SK-N-SH treated with all-trans-retinoic acid at 6 μM for 48 hours (cell line): ENCODE results near the gene MTA3.

Experiments used
- ATAC-seq: fragments of 200-7000 bp; cut with Tn5 transposase; 3 replicates; pipeline ENCODE4 v1.9.1; 2020; ENCODE audit warnings: mild to moderate bottlenecking, moderate library complexity
- ARNTL ChIP-seq: fragments of 450-650 bp; formaldehyde crosslinking; IDR thresholded peaks from 2 replicates; pipeline ENCODE4 v1.5.0; 2020; ENCODE audit warnings: low read depth, mild to moderate bottlenecking, moderate library complexity, borderline replicate concordance
- BACH2 ChIP-seq: fragments of 250-450 bp; sonication (Bioruptor Pico); IDR thresholded peaks from 2 replicates; pipeline ENCODE4 v1.9.0; 2021; ENCODE audit warnings: mild to moderate bottlenecking, borderline replicate concordance
- CSDC2 ChIP-seq: fragments of 250-450 bp; sonication (Bioruptor Pico); IDR thresholded peaks from 2 replicates; pipeline ENCODE4 v1.5.0; 2020; ENCODE audit warnings: mild to moderate bottlenecking, moderate library complexity
- ESRRG ChIP-seq: fragments of 250-450 bp; sonication (Bioruptor Pico); IDR thresholded peaks from 2 replicates; pipeline ENCODE4 v1.6.1; 2021; ENCODE audit warnings: mild to moderate bottlenecking
- GLIS3 ChIP-seq: fragments of 250-450 bp; sonication (Bioruptor Pico); IDR thresholded peaks from 2 replicates; pipeline ENCODE4 v1.5.0; 2020; ENCODE audit warnings: mild to moderate bottlenecking, moderate library complexity
- ISL1 ChIP-seq: fragments of 250-450 bp; sonication (Bioruptor Pico); IDR thresholded peaks from 2 replicates; pipeline ENCODE4 v2.1.2; 2022; ENCODE audit warnings: mild to moderate bottlenecking, moderate library complexity
- OSR1 ChIP-seq: fragments of 250-450 bp; sonication (Bioruptor Pico); IDR thresholded peaks from 2 replicates; pipeline ENCODE4 v1.8.0; 2022; ENCODE audit warnings: moderate library complexity, mild to moderate bottlenecking, inconsistent platforms
- PATZ1 ChIP-seq: fragments of 250-450 bp; sonication (Bioruptor Pico); IDR thresholded peaks from 2 replicates; pipeline ENCODE4 v1.8.0; 2020; ENCODE audit warnings: mild to moderate bottlenecking, moderate library complexity, borderline replicate concordance
- RARB ChIP-seq: fragments of 250-450 bp; sonication (Bioruptor Pico); IDR thresholded peaks from 2 replicates; pipeline ENCODE4 v1.8.0; 2021; ENCODE audit warnings: mild to moderate bottlenecking, moderate library complexity
- SNAI2 ChIP-seq: fragments of 250-450 bp; sonication (Bioruptor Pico); IDR thresholded peaks from 2 replicates; pipeline ENCODE4 v1.5.0; 2020; ENCODE audit warnings: mild to moderate bottlenecking, moderate library complexity
- TCF4 ChIP-seq: fragments of 250-450 bp; sonication (Bioruptor Pico); IDR thresholded peaks from 2 replicates; pipeline ENCODE4 v1.8.0; 2021; ENCODE audit warnings: mild to moderate bottlenecking, moderate library complexity, borderline replicate concordance
- TOX ChIP-seq: fragments of 250-450 bp; sonication (Bioruptor Pico); IDR thresholded peaks from 2 replicates; pipeline ENCODE4 v1.8.0; 2021; ENCODE audit warnings: mild to moderate bottlenecking, moderate library complexity, borderline replicate concordance
- TSHZ2 ChIP-seq: fragments of 250-450 bp; sonication (Bioruptor Pico); IDR thresholded peaks from 2 replicates; pipeline ENCODE4 v1.5.0; 2020; ENCODE audit warnings: mild to moderate bottlenecking, moderate library complexity
- ZC3H10 ChIP-seq: fragments of 250-450 bp; sonication (Bioruptor Pico); IDR thresholded peaks from 2 replicates; pipeline ENCODE4 v1.5.1; 2021; ENCODE audit warnings: mild to moderate bottlenecking, moderate library complexity
- ZFP3 ChIP-seq: fragments of 250-450 bp; sonication (Bioruptor Pico); IDR thresholded peaks from 2 replicates; pipeline ENCODE4 v1.5.0; 2020; ENCODE audit warnings: mild to moderate bottlenecking, moderate library complexity
- ZFP30 ChIP-seq: fragments of 450-650 bp; formaldehyde crosslinking; IDR thresholded peaks from 2 replicates; pipeline ENCODE4 v1.5.0; 2022; ENCODE audit warnings: mild to moderate bottlenecking, moderate library complexity
- ZNF565 ChIP-seq: fragments of 450-650 bp; formaldehyde crosslinking; conservative IDR thresholded peaks from 2 replicates; pipeline ENCODE4 v1.5.0; 2020; ENCODE audit warnings: low read depth, mild to moderate bottlenecking, moderate library complexity
- ZNF8 ChIP-seq: fragments of 450-650 bp; formaldehyde crosslinking; IDR thresholded peaks from 2 replicates; pipeline ENCODE4 v1.5.0; 2020; ENCODE audit warnings: mild to moderate bottlenecking, moderate library complexity
- TF ChIP-seq, protein P1 (sequence below): fragments of 250-450 bp; sonication (Bioruptor Pico); IDR thresholded peaks from 2 replicates; pipeline ENCODE4 v1.5.1; 2021; ENCODE audit warnings: mild to moderate bottlenecking, moderate library complexity
- TF ChIP-seq, protein P2 (sequence below): fragments of 250-450 bp; sonication (Bioruptor Pico); IDR thresholded peaks from 2 replicates; pipeline ENCODE4 v1.8.0; 2021; ENCODE audit warnings: low read depth, mild to moderate bottlenecking, moderate library complexity, borderline replicate concordance

Gene MTA3

DNA sequence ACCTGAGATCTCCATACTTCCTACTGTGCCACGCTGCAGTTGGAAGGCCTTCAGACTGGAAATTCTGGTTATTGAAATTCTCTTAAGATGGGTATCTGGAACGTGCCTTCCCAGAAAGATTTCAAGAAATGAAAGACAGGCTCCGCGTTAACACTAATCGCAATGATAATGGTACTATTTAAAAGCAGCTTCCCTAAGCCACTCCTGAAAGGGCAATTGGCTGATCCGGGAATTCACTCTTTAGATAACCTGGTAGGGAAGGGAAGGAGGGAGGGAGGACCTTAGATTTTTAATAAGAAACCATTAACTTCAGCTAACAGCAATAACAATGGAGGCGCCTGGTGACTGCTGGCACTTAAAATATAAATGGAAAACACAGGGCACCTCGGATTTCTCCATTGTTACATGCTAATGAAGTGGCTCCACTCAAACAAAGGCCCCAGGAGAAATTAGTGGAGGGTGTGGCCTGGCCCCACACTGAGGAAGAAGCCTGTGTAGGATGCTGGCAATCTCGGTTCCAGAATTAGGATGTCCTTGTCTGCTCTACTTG lies 22.5 kb upstream of the MTA3 start:
- no peak for ATAC-seq
- TF ChIP-seq ESRRG = no peak
- TF ChIP-seq RARB (CRISPR knock-in tag) = no peak
- TF ChIP-seq ZC3H10 = no peak
- TF ChIP-seq, protein P1, sequence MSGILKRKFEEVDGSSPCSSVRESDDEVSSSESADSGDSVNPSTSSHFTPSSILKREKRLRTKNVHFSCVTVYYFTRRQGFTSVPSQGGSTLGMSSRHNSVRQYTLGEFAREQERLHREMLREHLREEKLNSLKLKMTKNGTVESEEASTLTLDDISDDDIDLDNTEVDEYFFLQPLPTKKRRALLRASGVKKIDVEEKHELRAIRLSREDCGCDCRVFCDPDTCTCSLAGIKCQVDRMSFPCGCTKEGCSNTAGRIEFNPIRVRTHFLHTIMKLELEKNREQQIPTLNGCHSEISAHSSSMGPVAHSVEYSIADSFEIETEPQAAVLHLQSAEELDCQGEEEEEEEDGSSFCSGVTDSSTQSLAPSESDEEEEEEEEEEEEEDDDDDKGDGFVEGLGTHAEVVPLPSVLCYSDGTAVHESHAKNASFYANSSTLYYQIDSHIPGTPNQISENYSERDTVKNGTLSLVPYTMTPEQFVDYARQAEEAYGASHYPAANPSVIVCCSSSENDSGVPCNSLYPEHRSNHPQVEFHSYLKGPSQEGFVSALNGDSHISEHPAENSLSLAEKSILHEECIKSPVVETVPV (CRISPR knock-in tag) = no peak
- TF ChIP-seq TCF4 = no peak

DNA sequence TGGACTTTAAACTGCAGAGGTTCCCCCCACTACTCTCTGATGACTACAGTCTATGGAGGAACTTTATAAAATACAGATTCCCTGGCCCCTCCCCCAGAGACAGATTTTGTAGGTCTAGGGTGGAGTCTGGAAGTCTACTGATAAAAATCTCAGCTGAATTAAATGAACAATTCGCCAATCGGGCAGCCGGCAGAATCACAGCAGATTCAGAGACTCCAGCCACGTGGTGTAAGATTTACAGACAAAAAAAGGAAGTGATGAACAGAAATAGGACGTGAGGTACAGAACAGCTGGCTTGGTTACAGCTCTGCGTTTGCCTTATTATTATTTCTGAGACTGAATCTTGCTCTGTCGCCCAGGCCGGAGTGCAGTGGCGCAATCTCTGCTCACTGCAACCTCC lies 21.4 kb upstream of the MTA3 start:
- no peak for TF ChIP-seq ZNF8
- no peak for ATAC-seq

- TF ChIP-seq SNAI2 (no peak), ZFP3 (CRISPR knock-in tag) (no peak), CSDC2 (CRISPR knock-in tag) (no peak), TCF4 (no peak), OSR1 (no peak), ZNF8 (no peak), ISL1 (no peak), BACH2 (CRISPR knock-in tag) (no peak), ZC3H10 (no peak), GLIS3 (CRISPR knock-in tag) (no peak), ZNF565 (CRISPR knock-in tag) (no peak), ESRRG (no peak)
- TF ChIP-seq, protein P1 (CRISPR knock-in tag) = no peak
- TF ChIP-seq, protein P2, sequence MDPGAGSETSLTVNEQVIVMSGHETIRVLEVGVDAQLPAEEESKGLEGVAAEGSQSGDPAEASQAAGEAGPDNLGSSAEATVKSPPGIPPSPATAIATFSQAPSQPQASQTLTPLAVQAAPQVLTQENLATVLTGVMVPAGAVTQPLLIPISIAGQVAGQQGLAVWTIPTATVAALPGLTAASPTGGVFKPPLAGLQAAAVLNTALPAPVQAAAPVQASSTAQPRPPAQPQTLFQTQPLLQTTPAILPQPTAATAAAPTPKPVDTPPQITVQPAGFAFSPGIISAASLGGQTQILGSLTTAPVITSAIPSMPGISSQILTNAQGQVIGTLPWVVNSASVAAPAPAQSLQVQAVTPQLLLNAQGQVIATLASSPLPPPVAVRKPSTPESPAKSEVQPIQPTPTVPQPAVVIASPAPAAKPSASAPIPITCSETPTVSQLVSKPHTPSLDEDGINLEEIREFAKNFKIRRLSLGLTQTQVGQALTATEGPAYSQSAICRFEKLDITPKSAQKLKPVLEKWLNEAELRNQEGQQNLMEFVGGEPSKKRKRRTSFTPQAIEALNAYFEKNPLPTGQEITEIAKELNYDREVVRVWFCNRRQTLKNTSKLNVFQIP = no peak
- TF ChIP-seq, all 23 proteins: peak for 0
- ATAC-seq = no peak
Observed at GRCh38 chr2:42547446-42548295, 20.8 kb upstream of the MTA3 start.

DNA sequence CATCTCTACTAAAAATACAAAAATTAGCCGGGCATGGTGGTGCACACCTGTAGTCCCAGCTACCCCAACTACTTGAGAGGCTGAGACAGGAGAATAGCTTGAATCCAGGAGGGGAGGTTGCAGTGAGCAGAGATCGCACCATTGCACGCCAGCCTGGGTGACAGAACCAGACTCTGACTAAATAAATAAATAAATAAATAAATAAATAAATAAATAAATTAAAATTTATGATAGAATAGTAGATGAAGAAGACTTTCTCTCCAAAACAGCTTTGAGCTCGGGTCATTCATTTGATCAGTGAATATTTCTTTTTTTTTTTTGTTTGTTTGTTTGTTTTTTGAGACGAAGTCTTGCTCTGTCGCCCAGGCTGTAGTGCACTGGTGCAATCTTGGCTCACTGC lies 17.6 kb upstream of the MTA3 start:
- ATAC-seq = no peak
- TF ChIP-seq BACH2 (CRISPR knock-in tag) (no peak), TSHZ2 (CRISPR knock-in tag) (no peak), PATZ1 (CRISPR knock-in tag) (no peak), ZNF565 (CRISPR knock-in tag) (no peak), ZNF8 (no peak), TOX (CRISPR knock-in tag) (no peak), ZFP30 (CRISPR knock-in tag) (no peak), ARNTL (no peak)
